NCI-H82 treated with DMSO at 0.1 percent for 48 hours (cell line): ENCODE data around the gene MTG2.

Experiments used
- DNase-seq: peaks from one replicate; lab custom pipeline; 2025; ENCODE audit not compliant: unreplicated experiment; lab: John Stamatoyannopoulos, UW

Gene MTG2

DNA sequence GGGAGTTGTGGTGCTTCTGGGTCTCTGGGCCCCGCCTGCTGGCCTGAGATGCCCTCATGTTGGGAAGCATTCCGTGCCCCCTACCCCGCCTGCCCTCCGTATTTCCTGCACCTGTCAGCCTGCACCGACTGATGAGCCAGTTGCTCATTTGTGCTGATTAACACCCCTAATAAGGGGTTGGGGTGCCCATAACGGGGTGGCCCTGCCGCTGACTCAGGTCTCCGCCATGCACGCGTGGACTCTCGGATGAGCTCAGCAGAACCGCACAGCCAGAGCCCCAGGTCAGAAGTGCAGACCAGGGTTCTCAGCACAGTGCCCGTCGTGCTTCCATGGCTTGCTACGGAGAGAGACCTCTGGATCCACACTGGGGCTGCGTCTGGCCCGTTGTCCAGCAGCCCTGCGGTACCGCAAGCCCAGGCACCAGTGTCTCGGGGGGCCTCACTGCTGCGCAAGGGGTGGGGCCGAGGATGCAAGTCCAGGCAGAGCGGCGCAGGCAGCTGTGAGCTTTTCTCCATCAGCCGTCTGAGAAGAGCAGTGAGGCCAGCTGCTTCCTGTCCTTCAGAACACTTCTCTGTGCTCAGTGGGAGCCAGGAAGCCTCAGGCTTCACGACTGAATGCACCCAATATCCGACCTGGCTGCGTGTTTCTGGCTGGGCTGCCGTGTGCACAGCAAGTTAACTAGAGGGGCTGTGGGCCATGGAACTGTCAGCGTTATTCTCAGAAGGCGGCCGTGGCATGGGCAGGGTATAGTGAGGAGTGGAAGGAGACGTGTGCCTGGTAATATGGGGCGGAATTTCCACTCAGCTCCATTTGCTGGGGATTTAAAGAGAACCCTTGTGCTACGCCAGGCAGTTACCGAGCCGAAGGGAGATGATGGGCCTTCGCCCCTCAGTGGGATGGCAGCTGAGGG is 18.6 kb downstream of the MTG2 start:
- DNase-seq = no peak

GRCh38 chr20:62202083-62202395 is 19.2 kb downstream of the MTG2 start:
- DNase-seq = no peak

DNA sequence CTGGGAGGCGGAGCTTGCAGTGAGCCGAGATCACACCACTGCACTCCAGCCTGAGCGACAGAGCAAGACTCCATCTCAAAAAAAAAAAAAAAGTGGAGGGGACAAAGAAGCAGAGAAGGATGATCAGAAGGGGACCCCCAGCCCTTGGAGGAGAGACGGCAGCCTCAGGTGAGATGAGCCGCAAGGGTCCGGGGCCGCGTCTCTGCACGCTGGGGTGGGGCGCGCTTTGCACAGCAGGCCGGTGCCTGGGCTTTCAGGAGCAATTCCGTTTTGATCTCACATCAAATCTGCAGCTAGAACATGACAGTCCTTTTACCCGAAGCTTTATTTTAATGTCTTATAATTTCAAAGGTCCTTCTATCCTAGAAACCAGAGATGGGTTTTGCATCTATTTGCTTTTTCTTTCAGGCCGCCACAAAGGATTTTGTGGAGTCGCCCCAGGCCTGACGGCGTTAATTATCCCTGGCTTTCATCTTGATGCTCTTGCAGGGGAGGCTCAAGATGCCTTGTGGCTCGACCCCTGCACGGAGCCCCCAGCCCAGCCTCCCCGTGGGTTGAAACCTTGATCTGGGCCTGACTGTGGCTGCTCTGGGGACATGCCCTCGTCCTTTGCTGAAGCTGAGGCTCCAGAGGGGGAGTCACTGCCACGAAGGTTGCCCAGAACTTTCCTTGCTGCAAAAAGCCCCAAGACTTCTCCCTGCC is 20.0 kb downstream of the MTG2 start:
- no peak for DNase-seq

- DNase-seq = no peak
Observed at GRCh38 chr20:62203378-62204030, 20.7 kb downstream of the MTG2 start.

GRCh38 chr20:62205618-62206387 is 23.0 kb downstream of the MTG2 start:
- DNase-seq = no peak

GRCh38 chr20:62206388-62206775 is 23.6 kb downstream of the MTG2 start:
- DNase-seq = no peak

DNA sequence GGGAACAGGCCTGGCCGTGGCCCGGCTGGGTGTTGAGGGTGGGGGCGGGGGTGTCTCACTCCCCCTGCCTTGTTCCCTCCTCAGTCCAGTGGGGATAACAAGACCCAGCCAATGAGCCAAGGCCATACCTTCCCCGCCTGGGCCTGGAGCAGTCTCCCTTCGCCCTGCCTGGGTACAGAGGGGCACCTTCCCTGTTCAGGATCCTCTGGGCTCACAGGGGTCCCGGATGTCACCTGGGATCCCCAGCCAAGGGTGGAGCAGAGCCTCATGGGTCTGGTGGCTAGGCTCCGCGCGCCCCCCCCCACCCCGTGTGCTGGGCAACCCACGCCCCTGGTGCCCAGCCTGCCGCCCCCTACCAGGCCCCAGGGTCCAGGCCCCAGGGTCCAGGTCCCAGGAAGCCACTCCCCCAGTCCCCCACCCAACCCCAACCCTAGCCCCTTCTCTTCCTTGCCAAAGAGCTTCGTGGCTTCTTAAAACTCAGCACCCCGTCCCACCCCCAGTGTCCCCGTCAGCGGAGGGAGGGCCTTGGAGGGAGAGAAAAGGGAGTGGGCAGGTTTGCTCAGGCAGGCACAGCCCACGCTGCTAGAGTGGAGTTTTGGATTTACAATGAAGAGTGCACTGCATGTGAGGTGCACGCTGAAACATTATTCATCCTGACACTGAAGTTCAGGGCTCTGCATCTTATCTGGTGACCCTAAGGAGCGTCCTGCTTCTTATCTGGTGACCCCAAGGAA is 25.4 kb downstream of the MTG2 start:
- no peak for DNase-seq

GRCh38 chr20:62208795-62209755 is 26.2 kb downstream of the MTG2 start:
- DNase-seq = no peak

DNA sequence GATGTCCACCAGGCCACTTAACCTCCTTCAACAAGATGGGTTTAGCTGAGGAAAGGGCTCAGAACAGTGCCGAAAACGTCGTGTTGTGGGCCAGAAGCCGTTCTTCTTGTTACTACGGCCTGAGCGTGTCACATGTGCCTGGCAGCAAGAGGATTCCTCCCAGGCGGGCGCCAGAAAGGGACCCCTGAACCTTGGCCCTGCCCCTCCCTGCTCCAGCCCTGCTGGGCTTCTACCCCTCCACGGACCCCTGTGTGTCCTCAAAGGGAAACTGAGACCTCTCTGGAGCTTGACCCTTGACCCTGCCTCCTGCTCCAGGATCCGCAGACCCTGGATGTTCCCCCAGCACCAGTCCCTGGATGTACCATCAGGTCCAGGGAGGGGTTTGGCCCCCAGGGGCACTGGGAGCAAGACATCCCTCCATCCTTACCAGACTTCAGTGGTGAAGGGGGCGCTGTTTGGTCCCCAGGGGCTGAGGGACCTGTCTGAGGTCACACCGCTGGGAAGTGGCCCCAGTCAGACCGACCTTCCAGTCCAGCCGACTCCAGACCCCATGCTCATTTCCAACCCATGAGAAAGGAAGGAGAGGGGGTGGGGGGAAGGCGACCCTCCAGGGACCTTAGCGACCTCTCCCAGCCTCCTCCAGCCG is 27.1 kb downstream of the MTG2 start:
- no peak for DNase-seq

DNA sequence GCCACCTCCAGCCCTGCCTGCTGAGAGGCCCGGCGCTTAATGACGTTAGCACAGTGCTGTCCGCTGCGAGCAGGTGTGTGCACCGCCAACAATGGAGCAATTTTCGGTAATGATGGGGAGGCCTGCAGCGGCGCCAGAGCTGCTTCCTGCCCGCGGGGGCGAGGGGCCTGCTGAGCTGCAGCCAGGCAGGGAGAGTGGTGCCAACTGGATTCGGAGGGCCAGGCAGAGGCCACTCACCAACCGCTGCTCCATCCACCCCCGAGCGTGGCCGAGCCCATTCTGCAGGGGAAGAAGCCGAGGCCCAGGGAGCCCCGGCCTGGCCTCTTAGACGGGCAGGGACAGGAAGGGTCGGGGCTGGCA is 27.6 kb downstream of the MTG2 start:
- no peak for DNase-seq

DNA sequence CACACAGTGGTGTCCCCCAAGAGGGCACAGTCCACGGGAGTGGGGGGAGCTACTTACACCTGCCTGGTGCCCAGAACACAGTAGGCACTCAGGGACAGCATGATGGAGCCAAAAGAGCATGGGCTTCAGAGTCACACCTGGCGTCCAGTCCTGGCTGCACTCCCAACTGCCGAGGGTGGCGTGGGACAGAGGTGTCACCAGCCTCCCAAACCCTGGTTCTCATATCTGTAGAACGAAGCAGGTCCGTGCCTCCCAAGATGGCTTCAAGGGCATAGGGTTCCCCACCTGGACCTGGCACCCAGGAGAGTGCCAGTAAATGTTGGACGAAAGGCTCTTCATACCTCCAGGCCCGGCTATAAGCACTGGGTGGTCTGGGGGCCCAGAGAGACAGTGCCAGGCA is 28.4 kb downstream of the MTG2 start:
- DNase-seq = no peak

DNA sequence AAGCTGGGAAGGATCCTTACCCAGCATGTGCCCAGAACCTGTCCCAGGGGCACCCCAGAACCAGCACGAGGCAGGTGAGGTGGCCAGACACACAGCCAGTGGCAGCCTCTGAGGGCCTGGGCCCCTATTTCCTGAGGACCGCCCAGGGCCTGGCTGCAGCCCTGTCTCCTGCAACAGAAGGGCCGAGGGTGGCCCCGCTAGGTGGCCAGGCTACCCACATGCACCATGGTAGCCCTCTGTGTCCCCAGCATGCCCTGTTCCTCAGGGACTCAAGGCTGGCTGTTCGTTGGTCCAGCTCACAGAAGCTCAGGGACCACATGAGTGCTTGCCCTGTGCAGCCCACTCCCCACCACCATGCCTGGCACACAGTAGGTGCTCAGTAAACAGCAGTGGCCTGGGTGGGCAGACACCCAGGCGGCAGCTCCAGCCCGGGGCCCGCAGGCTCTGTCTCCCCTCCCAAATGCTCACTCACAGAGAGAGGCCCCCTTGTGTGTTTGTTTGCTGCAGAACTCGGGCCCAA is 29.0 kb downstream of the MTG2 start:
- DNase-seq = no peak

GRCh38 chr20:62212299-62212698 is 29.5 kb downstream of the MTG2 start:
- no peak for DNase-seq

GRCh38 chr20:62214067-62214466 is 31.2 kb downstream of the MTG2 start:
- DNase-seq = no peak

DNA sequence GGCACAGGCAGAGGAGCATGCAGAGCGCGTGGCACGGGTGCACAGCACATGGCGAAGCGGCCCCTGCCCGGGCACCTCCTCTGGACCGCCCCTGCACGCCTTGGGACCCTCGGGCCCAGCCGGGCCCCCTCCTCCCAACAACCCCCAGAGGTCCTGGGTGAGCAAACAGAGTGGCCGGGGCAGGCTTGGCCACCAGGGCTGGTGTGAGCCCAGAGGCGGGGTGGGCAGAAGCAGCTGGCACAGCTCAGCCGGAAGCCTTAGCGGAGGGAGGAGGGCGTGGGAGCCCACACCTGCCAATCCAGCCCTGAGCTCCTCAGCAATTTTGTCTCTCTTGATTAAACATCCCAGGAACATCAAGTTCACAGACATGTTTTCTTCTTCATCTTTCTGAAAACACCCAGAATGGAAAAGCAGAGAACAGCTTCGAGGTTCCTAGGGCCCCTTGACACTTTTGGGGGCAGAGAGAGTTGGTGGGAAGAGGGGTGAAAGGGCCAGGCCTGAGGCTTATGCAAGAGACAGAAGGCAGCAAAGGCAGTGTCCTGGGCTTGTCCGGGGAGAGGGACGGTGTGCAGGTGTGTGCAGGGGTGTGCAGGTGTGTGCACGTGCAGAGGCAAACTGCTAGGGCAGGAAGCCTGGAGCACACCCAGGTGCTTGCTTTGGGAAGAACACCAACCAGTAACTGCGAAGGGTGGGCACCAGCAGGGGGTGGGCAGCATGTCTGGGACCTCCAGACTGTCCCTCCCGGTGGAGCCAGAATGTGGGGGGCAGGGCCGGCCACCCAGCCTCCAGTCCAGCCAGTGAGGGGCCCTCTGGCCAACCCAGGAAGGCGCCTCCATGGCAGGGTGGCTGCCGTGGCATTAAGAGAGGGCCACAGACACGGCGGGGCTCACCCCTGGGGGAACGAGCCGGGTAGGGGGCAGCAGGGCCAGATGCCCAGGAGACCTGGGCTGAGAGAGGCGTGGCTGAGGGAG is 32.5 kb downstream of the MTG2 start:
- DNase-seq = no peak

- no peak for DNase-seq
Observed at GRCh38 chr20:62215991-62216635, 33.3 kb downstream of the MTG2 start.
